ENCODE data around the gene NIPAL4.

- TF ChIP-seq CTCF (IDR thresholded peaks at IDR 0.05), result no peak
- TF ChIP-seq EZH2 (IDR thresholded peaks at IDR 0.05), result no peak
Observed at GRCh38 chr5:157434096-157434495, 25.9 kb upstream of the NIPAL4 start.

Data from neural progenitor cell (in vitro differentiated cells).